ENCODE results near the gene CHFR. TPM values are rescaled to one million over a fixed set of nuclear protein-coding genes. Genes with fewer than 3 reads are reported as not detected.
"Not testable (repeated sequence)": the region's sequence is repeated elsewhere in the genome, so short reads cannot be mapped to it uniquely, and the experiment has no call there.

The CHFR gene
- total RNA-seq, 2 donors from 2014 or later: 13.6 to 13.8 TPM

DNA sequence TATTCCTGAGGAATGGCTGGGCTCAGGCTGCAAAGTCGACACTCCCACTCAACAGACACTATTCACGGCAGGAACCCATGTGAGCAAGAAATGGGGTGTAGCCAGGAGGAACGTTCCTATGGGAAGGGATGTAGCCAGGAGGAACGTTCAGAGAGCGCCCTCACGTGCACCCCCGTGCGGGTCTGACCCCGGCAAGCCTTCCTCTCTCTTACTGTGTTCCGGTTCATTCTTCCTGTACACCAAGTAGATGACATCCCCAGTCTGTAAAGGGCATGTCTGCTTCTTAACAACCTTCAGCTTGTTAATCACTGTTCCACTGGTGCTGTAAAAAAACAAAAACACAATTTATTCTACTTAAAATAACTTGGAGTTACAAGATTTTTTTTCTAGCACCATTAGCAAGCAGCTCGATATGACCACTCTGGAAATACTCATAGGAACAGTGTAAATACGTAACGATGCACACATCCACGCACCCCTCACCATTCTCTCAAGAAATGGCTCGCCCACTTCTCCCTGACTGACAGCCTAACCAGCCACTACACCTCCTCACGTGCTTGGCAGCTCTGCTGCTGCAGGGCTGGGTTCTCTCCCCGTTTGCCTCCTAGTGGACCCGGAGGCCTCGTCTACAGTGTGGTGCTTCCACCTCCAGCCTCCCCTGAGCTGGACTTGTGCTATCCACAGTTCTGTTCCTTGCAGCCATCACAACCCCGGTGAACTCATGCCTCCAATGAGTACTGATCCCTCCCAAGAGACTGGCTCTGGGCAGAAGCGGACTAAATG lies 15.1 kb downstream of the CHFR start:
- H3K4me1 ChIP-seq: no peaks in the 10 kb centered on the region
- no peaks in the 10 kb centered on the region for H3K9me3 ChIP-seq
- TF ChIP-seq, protein P1, sequence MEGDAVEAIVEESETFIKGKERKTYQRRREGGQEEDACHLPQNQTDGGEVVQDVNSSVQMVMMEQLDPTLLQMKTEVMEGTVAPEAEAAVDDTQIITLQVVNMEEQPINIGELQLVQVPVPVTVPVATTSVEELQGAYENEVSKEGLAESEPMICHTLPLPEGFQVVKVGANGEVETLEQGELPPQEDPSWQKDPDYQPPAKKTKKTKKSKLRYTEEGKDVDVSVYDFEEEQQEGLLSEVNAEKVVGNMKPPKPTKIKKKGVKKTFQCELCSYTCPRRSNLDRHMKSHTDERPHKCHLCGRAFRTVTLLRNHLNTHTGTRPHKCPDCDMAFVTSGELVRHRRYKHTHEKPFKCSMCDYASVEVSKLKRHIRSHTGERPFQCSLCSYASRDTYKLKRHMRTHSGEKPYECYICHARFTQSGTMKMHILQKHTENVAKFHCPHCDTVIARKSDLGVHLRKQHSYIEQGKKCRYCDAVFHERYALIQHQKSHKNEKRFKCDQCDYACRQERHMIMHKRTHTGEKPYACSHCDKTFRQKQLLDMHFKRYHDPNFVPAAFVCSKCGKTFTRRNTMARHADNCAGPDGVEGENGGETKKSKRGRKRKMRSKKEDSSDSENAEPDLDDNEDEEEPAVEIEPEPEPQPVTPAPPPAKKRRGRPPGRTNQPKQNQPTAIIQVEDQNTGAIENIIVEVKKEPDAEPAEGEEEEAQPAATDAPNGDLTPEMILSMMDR (IDR thresholded peaks at IDR 0.05): no peak
- no peak for DNase-seq (ENCODE audit: low spot score)
- no peak overlapping the region for H3K27ac ChIP-seq
- H3K27me3 ChIP-seq: no peaks in the 10 kb centered on the region
- no peak overlapping the region for H3K4me3 ChIP-seq
- peaks cover 75% of the 10 kb centered on the region for H3K36me3 ChIP-seq

DNA sequence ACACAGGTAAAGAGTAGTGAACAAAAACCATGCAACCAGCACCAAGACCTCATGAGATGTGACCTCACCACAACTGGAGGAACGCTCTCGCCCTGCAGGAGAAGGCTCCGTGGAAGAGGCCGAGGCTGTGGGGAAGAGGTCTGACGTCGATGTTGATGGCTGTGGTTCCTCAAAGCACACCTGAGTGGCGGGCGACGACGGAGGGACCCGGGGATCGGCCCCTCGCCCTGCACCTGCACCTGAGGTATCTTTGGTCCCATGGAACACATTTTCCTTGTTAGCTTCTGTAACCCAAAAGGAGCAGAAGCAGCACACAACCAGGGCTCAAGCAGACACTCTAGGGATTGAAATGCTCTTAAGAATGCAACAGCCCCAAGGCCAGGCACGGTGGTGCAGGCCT lies 17.9 kb downstream of the CHFR start:
- TF ChIP-seq, protein P1 (IDR thresholded peaks at IDR 0.05): no peak
- H3K4me3 ChIP-seq: no peak overlapping the region
- no peaks in the 10 kb centered on the region for H3K27me3 ChIP-seq
- DNase-seq (ENCODE audit: low spot score): no peak
- H3K4me1 ChIP-seq: no peaks in the 10 kb centered on the region
- no peaks in the 10 kb centered on the region for H3K9me3 ChIP-seq
- peaks cover 61% of the 10 kb centered on the region for H3K36me3 ChIP-seq
- H3K27ac ChIP-seq: no peak overlapping the region

DNA sequence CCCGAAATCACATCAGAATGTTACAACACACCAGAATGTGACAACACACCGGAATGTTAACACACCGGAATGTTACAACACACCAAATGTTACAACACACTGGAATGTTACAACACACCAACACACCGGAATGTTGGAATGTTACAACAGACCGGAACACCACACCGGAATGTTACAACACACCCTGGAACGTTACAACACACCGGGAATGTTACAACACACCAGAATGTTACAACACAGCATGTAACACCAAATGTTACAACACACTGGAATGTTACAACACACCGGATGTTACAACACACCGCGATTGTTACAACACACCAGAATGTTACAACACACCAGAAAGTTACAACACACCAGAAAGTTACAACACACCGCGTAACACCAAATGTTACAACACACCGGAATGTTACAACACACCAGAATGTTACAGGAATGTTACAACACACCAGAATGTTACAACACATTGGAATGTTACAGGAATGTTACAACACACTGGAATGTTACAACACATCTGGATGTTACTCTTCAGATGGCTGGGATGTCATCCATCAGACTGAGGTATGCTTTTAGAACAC lies 21.1 kb downstream of the CHFR start:
- H3K27ac ChIP-seq: no peak overlapping the region
- no peaks in the 10 kb centered on the region for H3K4me1 ChIP-seq
- H3K9me3 ChIP-seq: no peaks in the 10 kb centered on the region
- peaks cover 42% of the 10 kb centered on the region for H3K36me3 ChIP-seq
- DNase-seq (ENCODE audit: low spot score): no peak
- H3K27me3 ChIP-seq: no peaks in the 10 kb centered on the region
- TF ChIP-seq, protein P1 (IDR thresholded peaks at IDR 0.05): no peak
- no peak overlapping the region for H3K4me3 ChIP-seq

DNA sequence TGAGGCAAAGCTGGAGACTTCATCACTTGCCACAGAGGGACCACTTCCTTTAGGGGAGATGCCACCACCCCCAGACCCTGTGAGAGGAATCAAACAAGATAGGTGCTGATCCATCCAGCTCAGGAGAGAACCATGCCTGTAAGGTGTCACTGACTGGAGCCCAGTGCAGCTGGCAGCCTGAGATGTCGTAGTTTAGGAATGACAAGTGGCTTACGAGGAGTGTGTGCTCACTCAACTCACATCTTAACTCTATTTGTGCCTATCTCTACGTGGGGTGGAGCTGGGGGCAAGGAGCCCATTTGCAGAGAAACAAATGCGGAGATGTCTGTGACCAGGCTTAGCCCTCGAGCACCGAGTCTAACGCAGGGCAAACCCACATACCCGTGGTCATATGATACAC lies 25.8 kb downstream of the CHFR start:
- no peaks in the 10 kb centered on the region for H3K4me1 ChIP-seq
- no peak for DNase-seq (ENCODE audit: low spot score)
- H3K36me3 ChIP-seq: peaks cover 60% of the 10 kb centered on the region
- H3K9me3 ChIP-seq: no peaks in the 10 kb centered on the region
- no peak overlapping the region for H3K4me3 ChIP-seq
- TF ChIP-seq, protein P1 (IDR thresholded peaks at IDR 0.05): no peak
- H3K27me3 ChIP-seq: no peaks in the 10 kb centered on the region
- H3K27ac ChIP-seq: no peak overlapping the region

DNA sequence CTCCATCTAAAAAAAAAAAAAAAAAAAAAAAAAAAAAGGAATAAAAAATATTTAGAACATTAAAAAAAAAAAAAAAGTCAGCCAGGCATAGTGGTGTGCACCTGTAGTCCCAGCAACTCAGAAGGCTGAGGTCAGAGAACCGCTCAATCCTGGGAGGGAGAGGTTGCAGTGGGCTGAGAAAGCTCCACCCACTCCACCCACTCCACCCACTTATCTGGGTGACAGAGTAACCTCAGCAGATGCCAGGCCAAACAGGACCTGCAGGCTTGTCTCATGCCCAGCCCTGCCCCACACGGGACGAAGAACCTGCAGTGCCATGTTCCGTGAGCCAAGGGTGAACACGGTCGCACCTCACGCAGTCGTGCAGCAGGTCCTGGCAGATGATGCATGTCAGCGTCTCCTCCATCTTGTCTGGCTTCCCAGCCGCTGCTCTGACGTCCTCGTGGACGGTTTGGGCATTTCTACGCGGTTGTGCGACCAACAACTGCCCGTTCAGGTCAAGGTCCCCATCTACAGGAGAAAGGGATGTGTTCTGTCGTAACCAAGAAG lies 28.6 kb downstream of the CHFR start:
- H3K36me3 ChIP-seq: peaks cover 81% of the 10 kb centered on the region
- H3K4me1 ChIP-seq: no peaks in the 10 kb centered on the region
- H3K27me3 ChIP-seq: no peaks in the 10 kb centered on the region
- no peak for DNase-seq (ENCODE audit: low spot score)
- TF ChIP-seq, protein P1 (IDR thresholded peaks at IDR 0.05): no peak
- H3K9me3 ChIP-seq: no peaks in the 10 kb centered on the region
- H3K4me3 ChIP-seq: no peak overlapping the region
- no peak overlapping the region for H3K27ac ChIP-seq

DNA sequence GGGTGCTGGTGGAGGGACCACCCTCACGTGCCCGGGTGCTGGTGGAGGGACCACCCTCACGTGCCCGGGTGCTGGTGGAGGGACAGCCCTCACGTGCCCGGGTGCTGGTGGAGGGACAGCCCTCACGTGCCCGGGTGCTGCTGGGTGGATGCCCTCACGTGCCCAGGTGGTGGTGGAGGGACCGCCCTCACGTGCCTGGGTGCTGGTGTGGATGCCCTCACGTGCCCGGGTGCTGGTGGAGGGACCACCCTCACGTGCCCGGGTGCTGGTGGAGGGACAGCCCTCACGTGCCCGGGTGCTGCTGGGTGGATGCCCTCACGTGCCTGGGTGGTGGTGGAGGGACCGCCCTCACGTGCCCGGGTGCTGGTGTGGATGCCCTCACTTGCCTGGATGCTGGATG lies 30.4 kb downstream of the CHFR start:
- not testable (repeated sequence) for DNase-seq (ENCODE audit: low spot score); H3K4me3 ChIP-seq; H3K9me3 ChIP-seq; H3K27me3 ChIP-seq; H3K27ac ChIP-seq; H3K4me1 ChIP-seq
- peaks cover 90% of the 10 kb centered on the region for H3K36me3 ChIP-seq

Data from right atrium auricular region (tissue), 2 donors.